H9 (cell line): Measurements from ENCODE around the gene PSMD10. TPM values are rescaled to one million over a fixed set of nuclear protein-coding genes. Genes with fewer than 3 reads are reported as not detected.

Experiments used
- DNase-seq: peaks from one replicate; pipeline ENCODE4 v3.0.0-alpha.2; 2017
- H2AFZ ChIP-seq: one replicate; pipeline ENCODE4 v1.6.1; 2013; ENCODE audit warnings: mild to moderate bottlenecking, low read length, control low read depth, moderate library complexity
- H2AK5ac ChIP-seq: 2 replicates; pipeline ENCODE4 v1.6.1; 2013; ENCODE audit warnings: low read length, control low read depth, mixed read lengths; ENCODE audit not compliant: insufficient read length
- H2BK120ac ChIP-seq: one replicate; pipeline ENCODE4 v1.6.1; 2013; ENCODE audit warnings: low read depth, mild to moderate bottlenecking, low read length, control low read depth, inconsistent platforms; ENCODE audit not compliant: poor library complexity, severe bottlenecking
- H2BK12ac ChIP-seq: 2 replicates; pipeline ENCODE4 v1.6.1; 2013; ENCODE audit warnings: low read length, control low read depth, mixed read lengths, low read depth; ENCODE audit not compliant: insufficient read length
- H2BK15ac ChIP-seq: 2 replicates; pipeline ENCODE4 v1.6.1; 2013; ENCODE audit warnings: low read depth, low read length, control low read depth
- H2BK20ac ChIP-seq: one replicate; pipeline ENCODE4 v1.6.1; 2013; ENCODE audit warnings: low read depth, mild to moderate bottlenecking, low read length, control low read depth, inconsistent platforms; ENCODE audit not compliant: poor library complexity, severe bottlenecking
- H2BK5ac ChIP-seq: 2 replicates; pipeline ENCODE4 v1.6.1; 2013; ENCODE audit warnings: low read length, control low read depth, mixed read lengths; ENCODE audit not compliant: insufficient read length
- H3K14ac ChIP-seq: 2 replicates; pipeline ENCODE4 v1.6.1; 2013; ENCODE audit warnings: low read length, control low read depth; ENCODE audit not compliant: insufficient read depth
- H3K18ac ChIP-seq: 2 replicates; pipeline ENCODE4 v1.6.1; 2013; ENCODE audit warnings: low read depth, mild to moderate bottlenecking, mixed read lengths, low read length, control low read depth; ENCODE audit not compliant: insufficient read length
- H3K23ac ChIP-seq: 2 replicates; pipeline ENCODE4 v1.6.1; 2013; ENCODE audit warnings: low read length, control low read depth, mixed read lengths, low read depth; ENCODE audit not compliant: insufficient read length
- H3K23me2 ChIP-seq: 2 replicates; pipeline ENCODE4 v1.6.1; 2013; ENCODE audit warnings: low read depth, mild to moderate bottlenecking, mixed read lengths, low read length, control low read depth; ENCODE audit not compliant: insufficient read length, poor library complexity, severe bottlenecking
- H3K27ac ChIP-seq: 2 replicates; pipeline ENCODE4 v1.5.1; 2013; ENCODE audit warnings: low read length, control low read depth, mixed read lengths, low read depth; ENCODE audit not compliant: insufficient read length
- H3K27me3 ChIP-seq: 2 replicates; pipeline ENCODE4 v1.6.1; 2013; ENCODE audit warnings: low read length, control low read depth, inconsistent platforms; ENCODE audit not compliant: insufficient read depth
- H3K4ac ChIP-seq: 2 replicates; pipeline ENCODE4 v1.6.1; 2013; ENCODE audit warnings: low read depth, mild to moderate bottlenecking, control low read depth, inconsistent platforms, low read length, moderate library complexity
- H3K4me1 ChIP-seq: 2 replicates; pipeline ENCODE4 v1.6.1; 2013; ENCODE audit warnings: low read length, control low read depth, inconsistent platforms; ENCODE audit not compliant: insufficient read depth
- H3K4me2 ChIP-seq: 2 replicates; pipeline ENCODE4 v1.6.1; 2013; ENCODE audit warnings: low read length, control low read depth, mixed read lengths; ENCODE audit not compliant: insufficient read length, insufficient read depth
- H3K56ac ChIP-seq: 2 replicates; pipeline ENCODE4 v1.6.1; 2013; ENCODE audit warnings: low read depth, mild to moderate bottlenecking, mixed read lengths, low read length, control low read depth; ENCODE audit not compliant: insufficient read length
- H3K79me1 ChIP-seq: 2 replicates; pipeline ENCODE4 v1.6.1; 2013; ENCODE audit warnings: low read depth, mild to moderate bottlenecking, moderate library complexity, low read length, control low read depth, inconsistent platforms; ENCODE audit not compliant: insufficient read depth, poor library complexity, severe bottlenecking
- H3K79me2 ChIP-seq: 2 replicates; pipeline ENCODE4 v1.6.1; 2013; ENCODE audit warnings: low read length, control low read depth, inconsistent platforms; ENCODE audit not compliant: insufficient read depth
- H3K9ac ChIP-seq: 2 replicates; pipeline ENCODE4 v1.6.1; 2013; ENCODE audit warnings: low read length, control low read depth, mixed read lengths; ENCODE audit not compliant: insufficient read length; ENCODE audit errors: extremely low read depth
- H3K9me3 ChIP-seq: one replicate; pipeline ENCODE4 v1.6.1; 2013; ENCODE audit warnings: low read depth, low read length, inconsistent platforms; ENCODE audit not compliant: control insufficient read depth
- H3T11ph ChIP-seq: one replicate; pipeline ENCODE4 v1.6.1; 2013; ENCODE audit warnings: mild to moderate bottlenecking, low read length, control low read depth, inconsistent platforms
- H4K20me1 ChIP-seq: one replicate; pipeline ENCODE4 v1.6.1; 2013; ENCODE audit not compliant: control insufficient read depth, insufficient read length, insufficient read depth
- H4K5ac ChIP-seq: 2 replicates; pipeline ENCODE4 v1.6.1; 2013; ENCODE audit warnings: low read depth, mild to moderate bottlenecking, mixed read lengths, low read length, control low read depth; ENCODE audit not compliant: insufficient read length
- H4K8ac ChIP-seq: replicated peaks from 2 replicates; pipeline ENCODE4 v1.6.1; 2013; ENCODE audit warnings: low read length, control low read depth, mixed read lengths, low read depth; ENCODE audit not compliant: insufficient read length
- H4K91ac ChIP-seq: 2 replicates; pipeline ENCODE4 v1.6.1; 2013; ENCODE audit warnings: low read depth, mild to moderate bottlenecking, moderate library complexity, mixed read lengths, low read length, control low read depth; ENCODE audit not compliant: insufficient read length
- H3K27ac Mint-ChIP-seq, 3 experiments: 2 replicates in 2 of 3; 3 replicates in 1 of 3; pipeline ENCODE4 v1.8.0; 2020 to 2021; ENCODE audit warnings: mixed read lengths in 3 of 3, mild to moderate bottlenecking in 1 of 3, moderate library complexity in 1 of 3
- H3K27me3 Mint-ChIP-seq: 2 replicates; pipeline ENCODE4 v1.8.0; 2021; ENCODE audit warnings: low read depth, mild to moderate bottlenecking, moderate library complexity, mixed read lengths
- H3K36me3 Mint-ChIP-seq, 3 experiments: 2 replicates in 2 of 3; 3 replicates in 1 of 3; pipeline ENCODE4 v1.8.0; 2020 to 2021; ENCODE audit warnings: low read depth in 3 of 3, mixed read lengths in 3 of 3; ENCODE audit not compliant: insufficient read depth in 1 of 3
- H3K4me1 Mint-ChIP-seq, 2 experiments: 2 replicates each; pipeline ENCODE4 v1.8.0; 2020; ENCODE audit warnings: mixed read lengths in 2 of 2
- H3K4me3 Mint-ChIP-seq, 2 experiments: 2 replicates in 1 of 2; 3 replicates in 1 of 2; pipeline ENCODE4 v1.8.0; 2020 to 2021; ENCODE audit warnings: mild to moderate bottlenecking in 2 of 2, mixed read lengths in 2 of 2, moderate library complexity in 1 of 2
- H3K9me3 Mint-ChIP-seq, 2 experiments: 2 replicates in 1 of 2; 3 replicates in 1 of 2; pipeline ENCODE4 v1.8.0; 2020; ENCODE audit warnings: mild to moderate bottlenecking in 2 of 2, mixed read lengths in 2 of 2, moderate library complexity in 1 of 2
- CTCF ChIP-seq: fragments of 200-600 bp; sonication (generic); conservative IDR thresholded peaks from 3 replicates; pipeline ENCODE4 v1.8.0; 2021; ENCODE audit warnings: antibody characterized with exemption, mild to moderate bottlenecking
- WGBS: extraction: QIAGEN DNeasy Blood & Tissue Kit; methylation state at CpG from one replicate; pipeline ENCODE4 v1.1.7; 2013; ENCODE audit warnings: missing lambda C conversion rate, low lambda C conversion rate, mixed read lengths; ENCODE audit not compliant: insufficient read length; ENCODE audit errors: extremely low coverage; 5-methylcytosine and 5-hydroxymethylcytosine counted together
- total RNA-seq: library from RNA; stranded (reverse); gene quantifications from 2 replicates; pipeline ENCODE4 v1.2.1, GENCODE V29; 2021

PSMD10 gene
- total RNA-seq, 1 experiment from 2014 or later: 93.9 TPM

GRCh38 chrX:108097380-108097779, 6.0 kb upstream of the PSMD10 start:
- no peak overlapping the region for H2BK20ac ChIP-seq
- no peak overlapping the region for H3K9ac ChIP-seq
- H4K5ac ChIP-seq: no peak overlapping the region
- H2BK5ac ChIP-seq: no peak overlapping the region
- no peak overlapping the region for H3K27ac ChIP-seq
- H2AK5ac ChIP-seq: no peak overlapping the region
- H3K56ac ChIP-seq: no peak overlapping the region
- Mint-ChIP-seq H3K9me3 (no peaks in the 10 kb centered on the region), H3K4me1 (no peaks in the 10 kb centered on the region), H3K4me3 (no peak overlapping the region), H3K36me3 (no peaks in the 10 kb centered on the region), H3K27ac (no peak overlapping the region), H3K27me3 (no peaks in the 10 kb centered on the region)
- WGBS: no CpG with 5 or more reads among the region's 2 CpGs
- H3K23ac ChIP-seq: no peak overlapping the region
- no peak for TF ChIP-seq CTCF
- no peaks in the 10 kb centered on the region for H3K23me2 ChIP-seq
- no peaks in the 10 kb centered on the region for H3K9me3 ChIP-seq
- H3K14ac ChIP-seq: no peak overlapping the region
- H3K79me1 ChIP-seq: no peaks in the 10 kb centered on the region
- no peaks in the 10 kb centered on the region for H3K27me3 ChIP-seq
- H4K91ac ChIP-seq: no peak overlapping the region
- H2BK15ac ChIP-seq: no peak overlapping the region
- no peak for DNase-seq
- H3K79me2 ChIP-seq: no peaks in the 10 kb centered on the region
- no peaks in the 10 kb centered on the region for H4K20me1 ChIP-seq
- H4K8ac ChIP-seq: no peak overlapping the region
- no peak overlapping the region for H2BK120ac ChIP-seq
- H3K4me2 ChIP-seq: no peak overlapping the region
- no peaks in the 10 kb centered on the region for H3K4me1 ChIP-seq
- H3K4ac ChIP-seq: no peak overlapping the region
- no peak overlapping the region for H2BK12ac ChIP-seq
- H3K18ac ChIP-seq: no peak overlapping the region
- no peak overlapping the region for H3T11ph ChIP-seq
- H2AFZ ChIP-seq: no peak overlapping the region
